GM23338 (cell line): ENCODE measurements around the gene GP9. TPM values are rescaled to one million over a fixed set of nuclear protein-coding genes. Genes with fewer than 3 reads are reported as not detected.

ENCODE experiments used
- ATAC-seq: fragments of 200-7000 bp; cut with Tn5 transposase; 3 replicates; pipeline ENCODE4 v1.9.1; 2020
- DNase-seq: peaks from one replicate; pipeline ENCODE4 v3.0.0-alpha.2; 2015; ENCODE audit warnings: low spot score
- H2AFZ ChIP-seq: fragments of 200-600 bp; sonication (generic); 2 replicates; pipeline ENCODE4 v1.8.0; 2016; ENCODE audit warnings: antibody characterized with exemption, mild to moderate bottlenecking, moderate library complexity
- H3F3A ChIP-seq: fragments of 200-600 bp; sonication (generic); replicated peaks from 2 replicates; pipeline ENCODE4 v1.8.0; 2017; ENCODE audit warnings: antibody characterized with exemption, mixed run types, low read depth
- H3K27ac ChIP-seq: fragments of 200-600 bp; sonication (generic); 2 replicates; pipeline ENCODE4 v1.6.1; 2016; ENCODE audit warnings: low read depth
- H3K27me3 ChIP-seq: fragments of 200-600 bp; sonication (generic); 2 replicates; pipeline ENCODE4 v1.8.0; 2016; ENCODE audit warnings: mild to moderate bottlenecking, mixed run types, moderate library complexity; ENCODE audit not compliant: insufficient read depth
- H3K36me3 ChIP-seq: fragments of 200-600 bp; sonication (generic); 2 replicates; pipeline ENCODE4 v1.8.0; 2016; ENCODE audit warnings: mild to moderate bottlenecking; ENCODE audit not compliant: insufficient read depth
- H3K4me1 ChIP-seq: fragments of 200-600 bp; sonication (generic); 2 replicates; pipeline ENCODE4 v1.8.0; 2016; ENCODE audit warnings: mild to moderate bottlenecking, moderate library complexity; ENCODE audit not compliant: insufficient read depth
- H3K4me2 ChIP-seq: fragments of 200-600 bp; sonication (generic); 2 replicates; pipeline ENCODE4 v1.7.1; 2017; ENCODE audit warnings: mixed run types
- H3K4me3 ChIP-seq: fragments of 200-600 bp; sonication (generic); 2 replicates; pipeline ENCODE4 v1.6.1; 2016; ENCODE audit warnings: mixed run types
- H3K79me2 ChIP-seq: fragments of 200-600 bp; sonication (generic); replicated peaks from 2 replicates; pipeline ENCODE4 v1.8.0; 2017; ENCODE audit warnings: mild to moderate bottlenecking; ENCODE audit not compliant: insufficient read depth
- H3K9me2 ChIP-seq: fragments of 200-600 bp; sonication (generic); 2 replicates; pipeline ENCODE4 v1.8.0; 2017; ENCODE audit not compliant: insufficient read depth
- H4K20me1 ChIP-seq: fragments of 200-600 bp; sonication (generic); replicated peaks from 2 replicates; pipeline ENCODE4 v1.8.0; 2017; ENCODE audit warnings: mild to moderate bottlenecking; ENCODE audit not compliant: insufficient read depth
- H3K27ac Mint-ChIP-seq: 2 replicates; pipeline ENCODE4 v1.8.0; 2020; ENCODE audit warnings: inconsistent platforms, mild to moderate bottlenecking, moderate library complexity, mixed read lengths
- H3K27me3 Mint-ChIP-seq: 3 replicates; pipeline ENCODE4 v1.8.0; 2022; ENCODE audit warnings: low read depth, mild to moderate bottlenecking, moderate library complexity, mixed read lengths, inconsistent platforms; ENCODE audit not compliant: insufficient read depth, poor library complexity
- H3K36me3 Mint-ChIP-seq: 3 replicates; pipeline ENCODE4 v1.8.0; 2021; ENCODE audit warnings: low read depth, mild to moderate bottlenecking, inconsistent platforms, moderate library complexity, mixed read lengths
- H3K4me1 Mint-ChIP-seq: 3 replicates; pipeline ENCODE4 v1.8.0; 2020; ENCODE audit warnings: mild to moderate bottlenecking, inconsistent platforms, mixed read lengths
- H3K4me3 Mint-ChIP-seq: 3 replicates; pipeline ENCODE4 v1.8.0; 2021; ENCODE audit warnings: moderate library complexity, mild to moderate bottlenecking, inconsistent platforms, mixed read lengths
- H3K9me3 Mint-ChIP-seq: 3 replicates; pipeline ENCODE4 v1.8.0; 2020; ENCODE audit warnings: moderate library complexity, mild to moderate bottlenecking, inconsistent platforms, mixed read lengths
- ETS1 ChIP-seq: IDR thresholded peaks from 2 replicates; pipeline ENCODE4 v1.6.1; 2016; ENCODE audit warnings: antibody characterized with exemption
- EZH2 ChIP-seq: fragments of 200-600 bp; sonication (generic); IDR thresholded peaks from one replicate; pipeline ENCODE4 v1.8.0; 2017; ENCODE audit warnings: antibody characterized with exemption, mild to moderate bottlenecking, low read depth; ENCODE audit not compliant: unreplicated experiment
- NANOG ChIP-seq: IDR thresholded peaks from 2 replicates; pipeline ENCODE4 v1.6.1; 2016; ENCODE audit warnings: antibody characterized with exemption, borderline replicate concordance
- REST ChIP-seq: IDR thresholded peaks from one replicate; pipeline ENCODE4 v1.6.1; 2018; ENCODE audit warnings: antibody characterized with exemption; ENCODE audit not compliant: unreplicated experiment
- STAT1 ChIP-seq: IDR thresholded peaks from one replicate; pipeline ENCODE4 v1.6.1; 2016; ENCODE audit warnings: antibody characterized with exemption; ENCODE audit not compliant: unreplicated experiment
- ZNF331 ChIP-seq: fragments of 250-450 bp; sonication (Bioruptor Pico); IDR thresholded peaks from 2 replicates; pipeline ENCODE4 v1.5.0; 2020; ENCODE audit warnings: low read depth, mild to moderate bottlenecking, moderate library complexity
- polyA plus RNA-seq: library from polyadenylated mRNA; unstranded; fragments of >200 nt; fragmentation: Nextera tagmentation; extraction: Ambion mirVana; gene quantifications from 2 replicates; pipeline ENCODE4 v1.2.1, GENCODE V29; 2016
- total RNA-seq: library from RNA; depleted of rRNA; stranded (reverse); fragments of >200 nt; shearing (Covaris generic); gene quantifications from 2 replicates; pipeline ENCODE4 v1.2.3, GENCODE V29; 2014

Gene GP9
- total and polyA plus RNA-seq, 2 experiments from 2014 or later, result not detected

GRCh38 chr3:129056451-129057173 lies 4.0 kb upstream of the GP9 start:
- H3K9me2 ChIP-seq, result no peaks in the 10 kb centered on the region
- no peaks in the 10 kb centered on the region for H3K9me3 Mint-ChIP-seq
- no peaks in the 10 kb centered on the region for H3K27me3 Mint-ChIP-seq
- ATAC-seq (no peak), DNase-seq (no peak)
- no peak overlapping the region for H3K4me2 ChIP-seq
- no peak for TF ChIP-seq STAT1
- no peak for TF ChIP-seq EZH2
- TF ChIP-seq ZNF331 (CRISPR knock-in tag), result no peak
- no peak for TF ChIP-seq ETS1
- TF ChIP-seq NANOG, result no peak
- TF ChIP-seq REST, result no peak
- H3K36me3 ChIP-seq, result no peaks in the 10 kb centered on the region
- H3K27ac Mint-ChIP-seq, result no peak overlapping the region
- no peak overlapping the region for H3K27ac ChIP-seq
- no peak overlapping the region; the same call in 1 of the 2 replicates for H2AFZ ChIP-seq
- no peak overlapping the region for H3K4me3 ChIP-seq
- no peaks in the 10 kb centered on the region for H3K4me1 ChIP-seq
- H3K4me1 Mint-ChIP-seq, result peaks cover 4% of the 10 kb centered on the region
- no peaks in the 10 kb centered on the region for H4K20me1 ChIP-seq
- no peaks in the 10 kb centered on the region; the same call in 2 of the 3 replicates for H3K36me3 Mint-ChIP-seq
- no peaks in the 10 kb centered on the region for H3F3A ChIP-seq
- H3K4me3 Mint-ChIP-seq, result no peak overlapping the region
- H3K27me3 ChIP-seq, result no peaks in the 10 kb centered on the region
- H3K79me2 ChIP-seq, result no peaks in the 10 kb centered on the region

GRCh38 chr3:129057249-129057648 lies 3.3 kb upstream of the GP9 start:
- Histone ChIP-seq H3K79me2 (no peaks in the 10 kb centered on the region), H4K20me1 (no peaks in the 10 kb centered on the region), H3K4me3 (no peak overlapping the region), H2AFZ (no peak overlapping the region), H3K9me2 (no peaks in the 10 kb centered on the region), H3K36me3 (no peaks in the 10 kb centered on the region), H3K27ac (no peak overlapping the region), H3F3A (no peaks in the 10 kb centered on the region), H3K27me3 (no peaks in the 10 kb centered on the region), H3K4me2 (no peak overlapping the region), H3K4me1 (no peaks in the 10 kb centered on the region)
- no peak for TF ChIP-seq ZNF331 (CRISPR knock-in tag)
- DNase-seq, result no peak
- H3K9me3 Mint-ChIP-seq, result no peaks in the 10 kb centered on the region
- ATAC-seq, result no peak
- peaks cover 4% of the 10 kb centered on the region for H3K4me1 Mint-ChIP-seq
- H3K27me3 Mint-ChIP-seq, result no peaks in the 10 kb centered on the region
- H3K36me3 Mint-ChIP-seq, result no peaks in the 10 kb centered on the region; the same call in 2 of the 3 replicates
- no peak overlapping the region for H3K27ac Mint-ChIP-seq
- H3K4me3 Mint-ChIP-seq, result no peak overlapping the region
